OCI-LY1 (cell line): ENCODE data around the gene DAZAP1.
A peak's percentile ranks its signal among the peaks of the same experiment; 100 is the strongest.

ENCODE experiments used
- H2AFZ ChIP-seq: fragments of 200-600 bp; sonication (generic), shearing (Covaris generic); 2 replicates; pipeline ENCODE4 v1.6.0; 2014; ENCODE audit warnings: antibody characterized with exemption, mild to moderate bottlenecking, low read length
- H3F3A ChIP-seq: fragments of 200-600 bp; sonication (generic), shearing (Covaris generic); 2 replicates; pipeline ENCODE4 v1.6.0; 2014; ENCODE audit warnings: mild to moderate bottlenecking, antibody characterized with exemption, low read length, moderate library complexity; ENCODE audit not compliant: insufficient read depth
- H3K27ac ChIP-seq: fragments of 200-600 bp; sonication (generic); 2 replicates; pipeline ENCODE4 v1.5.1; 2014; ENCODE audit warnings: low read length, mixed run types, mild to moderate bottlenecking, low read depth; ENCODE audit not compliant: poor library complexity, severe bottlenecking
- H3K27me3 ChIP-seq: fragments of 200-600 bp; sonication (generic); 2 replicates; pipeline ENCODE4 v1.6.0; 2014; ENCODE audit warnings: antibody characterized with exemption, mild to moderate bottlenecking, low read length, moderate library complexity; ENCODE audit not compliant: insufficient read depth
- H3K36me3 ChIP-seq: fragments of 200-600 bp; sonication (generic); 2 replicates; pipeline ENCODE4 v1.6.1; 2014; ENCODE audit warnings: mild to moderate bottlenecking, antibody characterized with exemption, low read length, moderate library complexity, mixed read lengths; ENCODE audit not compliant: insufficient read depth
- H3K4me1 ChIP-seq: fragments of 200-600 bp; sonication (generic); 2 replicates; pipeline ENCODE4 v1.5.1; 2014; ENCODE audit warnings: mild to moderate bottlenecking, low read length, moderate library complexity; ENCODE audit not compliant: insufficient read depth, severe bottlenecking
- H3K4me2 ChIP-seq: fragments of 200-600 bp; sonication (generic), shearing (Covaris generic); 2 replicates; pipeline ENCODE4 v1.6.1; 2014; ENCODE audit warnings: low read length
- H3K4me3 ChIP-seq: fragments of 200-600 bp; sonication (generic); 2 replicates; pipeline ENCODE4 v1.5.1; 2014; ENCODE audit warnings: low read length, low read depth, mild to moderate bottlenecking, mixed read lengths; ENCODE audit not compliant: poor library complexity, severe bottlenecking
- H3K79me2 ChIP-seq: fragments of 200-600 bp; shearing (Covaris generic); 2 replicates; pipeline ENCODE4 v1.6.1; 2016; ENCODE audit warnings: mixed run types, low read length, mixed read lengths; ENCODE audit not compliant: insufficient read depth
- H3K9ac ChIP-seq: fragments of 200-600 bp; sonication (generic), shearing (Covaris generic); 2 replicates; pipeline ENCODE4 v1.6.1; 2014; ENCODE audit warnings: mild to moderate bottlenecking, low read length, mixed read lengths
- H3K9me2 ChIP-seq: fragments of 200-600 bp; sonication (generic), shearing (Covaris generic); 2 replicates; pipeline ENCODE4 v1.6.1; 2014; ENCODE audit warnings: low read depth, mild to moderate bottlenecking, low read length, mixed read lengths
- H3K9me3 ChIP-seq: fragments of 200-600 bp; shearing (Covaris generic); 2 replicates; pipeline ENCODE4 v1.6.1; 2014; ENCODE audit warnings: low read length, mixed read lengths
- H4K20me1 ChIP-seq: fragments of 200-600 bp; sonication (generic), shearing (Covaris generic); 2 replicates; pipeline ENCODE4 v1.6.0; 2016; ENCODE audit warnings: mild to moderate bottlenecking, low read length; ENCODE audit not compliant: insufficient read depth
- CTCF ChIP-seq: fragments of 200-600 bp; sonication (generic), shearing (Covaris generic); IDR thresholded peaks from 2 replicates; pipeline ENCODE4 v1.5.1; 2017; ENCODE audit warnings: mild to moderate bottlenecking, antibody characterized with exemption, low read length, moderate library complexity, mixed read lengths
- EZH2 ChIP-seq: fragments of 200-600 bp; sonication (generic), shearing (Covaris generic); IDR thresholded peaks from 2 replicates; pipeline ENCODE4 v1.8.0; 2017; ENCODE audit warnings: borderline replicate concordance, mixed run types, mild to moderate bottlenecking, antibody characterized with exemption, low read length, moderate library complexity, mixed read lengths

The DAZAP1 gene

GRCh38 chr19:1399745-1400144 is 7.6 kb upstream of the DAZAP1 start:
- peaks cover 10% of the 10 kb centered on the region; the same call in 1 of the 2 replicates for H3K36me3 ChIP-seq
- no peaks in the 10 kb centered on the region for H3K79me2 ChIP-seq
- no peaks in the 10 kb centered on the region for H4K20me1 ChIP-seq
- H3F3A ChIP-seq = no peaks in the 10 kb centered on the region
- H3K4me3 ChIP-seq = no peak overlapping the region
- no peak for TF ChIP-seq CTCF
- TF ChIP-seq EZH2 = no peak
- H3K4me1 ChIP-seq = peaks cover 20% of the 10 kb centered on the region
- H3K9me3 ChIP-seq = no peaks in the 10 kb centered on the region
- peaks cover 6% of the 10 kb centered on the region; the same call in 1 of the 2 replicates for H3K27me3 ChIP-seq
- H2AFZ ChIP-seq = no peak overlapping the region
- H3K27ac ChIP-seq = no peak overlapping the region
- H3K9me2 ChIP-seq = no peaks in the 10 kb centered on the region
- H3K9ac ChIP-seq = no peak overlapping the region
- H3K4me2 ChIP-seq = no peak overlapping the region

GRCh38 chr19:1400281-1401137 is 6.9 kb upstream of the DAZAP1 start:
- H3K4me1 ChIP-seq = peaks cover 20% of the 10 kb centered on the region
- no peaks in the 10 kb centered on the region for H3K79me2 ChIP-seq
- peak overlapping the region; percentile 88 for H3K4me2 ChIP-seq
- peak overlapping the region; percentile 78 for H3K9ac ChIP-seq
- no peak overlapping the region for H3K27ac ChIP-seq
- H3K27me3 ChIP-seq = peaks cover 6% of the 10 kb centered on the region; the same call in 1 of the 2 replicates
- H3K9me3 ChIP-seq = no peaks in the 10 kb centered on the region
- H3F3A ChIP-seq = no peaks in the 10 kb centered on the region
- peak overlapping the region; percentile 78 for H3K4me3 ChIP-seq
- peaks cover 3% of the 10 kb centered on the region; the same call in 1 of the 2 replicates for H3K36me3 ChIP-seq
- no peaks in the 10 kb centered on the region for H3K9me2 ChIP-seq
- H2AFZ ChIP-seq = no peak overlapping the region
- TF ChIP-seq EZH2 (no peak), CTCF (no peak)
- no peaks in the 10 kb centered on the region for H4K20me1 ChIP-seq

GRCh38 chr19:1401138-1401888 is 6.1 kb upstream of the DAZAP1 start, which contains the start of gene GAMT:
Gene GAMT, minus strand, starts transcription at chr19:1401542. Its CDS starts 66 bp downstream, at chr19:1401476.
- H3K9me3 ChIP-seq = no peaks in the 10 kb centered on the region
- H3K4me1 ChIP-seq = peaks cover 23% of the 10 kb centered on the region
- no peak within 1 kb of the TSS for H2AFZ ChIP-seq

More at GRCh38 chr19:1401138-1401888, 6.1 kb upstream of the DAZAP1 start, which contains the start of gene GAMT:
- H3K36me3 ChIP-seq = no peaks in the 10 kb centered on the region; the same call in 1 of the 2 replicates
- H4K20me1 ChIP-seq = no peaks in the 10 kb centered on the region
- H3K9ac ChIP-seq = peak within 1 kb of the TSS; percentile 78
- peaks cover 6% of the 10 kb centered on the region; the same call in 1 of the 2 replicates for H3K27me3 ChIP-seq
- peak; percentile 45 for TF ChIP-seq CTCF
- no peak for TF ChIP-seq EZH2
- H3K27ac ChIP-seq = no peak within 1 kb of the TSS
- H3K4me3 ChIP-seq = peak within 1 kb of the TSS; percentile 78
- H3K9me2 ChIP-seq = no peaks in the 10 kb centered on the region
- H3K4me2 ChIP-seq = peak within 1 kb of the TSS; percentile 88
- no peaks in the 10 kb centered on the region for H3K79me2 ChIP-seq
- H3F3A ChIP-seq = no peaks in the 10 kb centered on the region
